ENCODE measurements around the gene AOPEP. TPM values are rescaled to one million over a fixed set of nuclear protein-coding genes. Genes with fewer than 3 reads are reported as not detected.

The AOPEP gene
- total RNA-seq, 1 donor from 2014 or later = 16.6 TPM

- H2AFZ ChIP-seq (replicated peaks) = no peak overlapping the region
- H3K9ac ChIP-seq = no peak overlapping the region
- Mint-ChIP-seq H3K4me3 (no peak overlapping the region), H3K27me3 (ENCODE audit: insufficient read depth, low read depth) (peaks cover 2% of the 10 kb centered on the region), H3K4me1 (peaks cover 24% of the 10 kb centered on the region), H3K27ac (no peak overlapping the region), H3K36me3 (peaks cover 11% of the 10 kb centered on the region), H3K9me3 (no peaks in the 10 kb centered on the region)
- H3K36me3 ChIP-seq = no peaks in the 10 kb centered on the region
- TF ChIP-seq CTCF (IDR thresholded peaks at IDR 0.05) (no peak), EZH2phosphoT487 (IDR thresholded peaks at IDR 0.05) (no peak), EZH2 (IDR thresholded peaks at IDR 0.05) (no peak)
- no peak overlapping the region for H3K4me2 ChIP-seq
- H3K4me1 ChIP-seq = peaks cover 10% of the 10 kb centered on the region
- H4K20me1 ChIP-seq (ENCODE audit: low read depth) = no peaks in the 10 kb centered on the region
- no peaks in the 10 kb centered on the region for H3K79me2 ChIP-seq (ENCODE audit: low read depth)
- no peaks in the 10 kb centered on the region for H3K27me3 ChIP-seq
- no peaks in the 10 kb centered on the region for H3K9me3 ChIP-seq (ENCODE audit: low read depth)
- no peak overlapping the region for H3K4me3 ChIP-seq
- no peak overlapping the region for H3K27ac ChIP-seq
- DNase-seq (ENCODE audit: low spot score) = no peak
- H3F3A ChIP-seq (ENCODE audit: low read depth) = peaks cover 5% of the 10 kb centered on the region
Observed at GRCh38 chr9:95073918-95074317, 347.4 kb downstream of the AOPEP start.

- Mint-ChIP-seq H3K4me3 (no peak overlapping the region), H3K27me3 (ENCODE audit: insufficient read depth, low read depth) (peaks cover 2% of the 10 kb centered on the region), H3K27ac (no peak overlapping the region), H3K9me3 (no peaks in the 10 kb centered on the region), H3K36me3 (peaks cover 11% of the 10 kb centered on the region), H3K4me1 (peaks cover 31% of the 10 kb centered on the region)
- Histone ChIP-seq H3K4me2 (no peak overlapping the region), H3K27me3 (no peaks in the 10 kb centered on the region), H3F3A (ENCODE audit: low read depth) (peaks cover 12% of the 10 kb centered on the region), H3K36me3 (no peaks in the 10 kb centered on the region), H3K9me3 (ENCODE audit: low read depth) (no peaks in the 10 kb centered on the region), H3K9ac (no peak overlapping the region), H3K79me2 (ENCODE audit: low read depth) (no peaks in the 10 kb centered on the region), H4K20me1 (ENCODE audit: low read depth) (peaks cover 7% of the 10 kb centered on the region), H2AFZ (replicated peaks) (no peak overlapping the region), H3K4me3 (no peak overlapping the region), H3K4me1 (peaks cover 17% of the 10 kb centered on the region), H3K27ac (no peak overlapping the region)
- no peak for DNase-seq (ENCODE audit: low spot score)
- TF ChIP-seq EZH2 (IDR thresholded peaks at IDR 0.05) (no peak), EZH2phosphoT487 (IDR thresholded peaks at IDR 0.05) (no peak), CTCF (IDR thresholded peaks at IDR 0.05) (no peak)
Observed at GRCh38 chr9:95074632-95075031, 348.1 kb downstream of the AOPEP start.

- Mint-ChIP-seq H3K4me3 (no peak overlapping the region), H3K9me3 (no peaks in the 10 kb centered on the region), H3K27ac (no peak overlapping the region), H3K27me3 (ENCODE audit: insufficient read depth, low read depth) (peaks cover 2% of the 10 kb centered on the region), H3K36me3 (peaks cover 13% of the 10 kb centered on the region), H3K4me1 (peaks cover 40% of the 10 kb centered on the region)
- Histone ChIP-seq H3K4me2 (no peak overlapping the region), H3K9me3 (ENCODE audit: low read depth) (no peaks in the 10 kb centered on the region), H4K20me1 (ENCODE audit: low read depth) (peaks cover 13% of the 10 kb centered on the region), H3K79me2 (ENCODE audit: low read depth) (no peaks in the 10 kb centered on the region), H3K27me3 (no peaks in the 10 kb centered on the region), H3K4me1 (peaks cover 28% of the 10 kb centered on the region), H2AFZ (replicated peaks) (no peak overlapping the region), H3F3A (ENCODE audit: low read depth) (peaks cover 18% of the 10 kb centered on the region), H3K4me3 (no peak overlapping the region), H3K27ac (no peak overlapping the region), H3K9ac (no peak overlapping the region), H3K36me3 (no peaks in the 10 kb centered on the region)
- no peak for TF ChIP-seq CTCF (IDR thresholded peaks at IDR 0.05)
- TF ChIP-seq EZH2 (IDR thresholded peaks at IDR 0.05) = no peak
- no peak for TF ChIP-seq EZH2phosphoT487 (IDR thresholded peaks at IDR 0.05)
- no peak for DNase-seq (ENCODE audit: low spot score)
Observed at GRCh38 chr9:95075700-95076099, 349.2 kb downstream of the AOPEP start.
